ENCODE measurements around the gene ATP9B.

Gene ATP9B

DNA sequence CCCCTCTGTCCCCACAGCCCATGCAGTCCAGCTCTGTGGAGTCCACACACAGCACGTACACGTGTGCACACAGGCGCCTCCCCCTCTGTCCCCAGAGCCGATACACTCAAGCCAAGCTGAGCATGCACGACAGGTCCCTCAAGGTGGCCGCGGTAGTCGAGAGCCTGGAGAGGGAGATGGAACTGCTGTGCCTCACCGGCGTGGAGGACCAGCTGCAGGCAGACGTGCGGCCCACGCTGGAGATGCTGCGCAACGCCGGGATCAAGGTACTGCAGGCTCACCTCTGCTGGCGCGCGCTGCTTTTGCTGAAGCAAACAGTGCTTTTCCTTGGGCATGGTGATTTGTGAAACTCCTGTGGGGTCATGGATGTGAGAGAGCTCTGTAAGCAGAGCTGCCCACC lies 268.0 kb downstream of the ATP9B start:
- no peak for DNase-seq

- DNase-seq, result no peak
Observed at GRCh38 chr18:79337620-79338019, 268.4 kb downstream of the ATP9B start.

DNA sequence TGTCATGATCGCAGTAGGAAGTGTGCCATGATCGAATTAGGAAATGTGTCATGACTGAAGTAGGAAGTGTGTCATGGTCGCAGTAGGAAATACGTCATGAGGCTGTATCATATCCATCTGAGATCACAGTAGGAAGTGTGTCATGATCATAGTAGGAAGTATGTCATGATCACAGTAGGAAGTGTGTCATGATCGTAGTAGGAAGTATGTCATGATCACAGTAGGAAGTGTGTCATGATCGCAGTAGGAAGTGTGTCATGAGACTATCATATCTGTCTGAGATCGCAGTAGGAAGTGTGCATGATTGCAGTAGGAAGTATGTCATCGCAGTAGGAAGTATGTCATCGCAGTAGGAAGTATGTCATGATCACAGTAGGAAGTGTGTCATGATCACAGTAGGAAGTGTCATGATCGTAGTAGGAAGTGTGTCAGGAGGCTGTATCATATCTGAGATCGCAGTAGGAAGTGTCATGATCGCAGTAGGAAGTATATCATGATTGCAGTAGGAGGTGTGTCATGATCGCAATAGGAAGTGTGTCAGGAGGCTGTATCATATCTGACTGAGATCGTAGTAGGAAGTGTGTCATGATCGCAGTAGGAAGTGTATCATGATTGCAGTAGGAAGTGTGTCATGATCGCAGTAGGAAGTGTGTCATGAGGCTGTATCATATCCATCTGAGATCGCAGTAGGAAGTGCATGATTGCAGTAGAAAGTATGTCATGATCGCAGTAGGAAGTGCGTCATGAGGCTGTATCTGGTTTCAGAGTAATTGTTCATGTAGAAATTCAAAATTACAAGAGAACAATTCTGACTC lies 270.1 kb downstream of the ATP9B start:
- DNase-seq, result no peak

- DNase-seq, result no peak
Observed at GRCh38 chr18:79343567-79344207, 274.5 kb downstream of the ATP9B start.

- DNase-seq, result no peak
Observed at GRCh38 chr18:79344208-79344581, 275.0 kb downstream of the ATP9B start.

DNA sequence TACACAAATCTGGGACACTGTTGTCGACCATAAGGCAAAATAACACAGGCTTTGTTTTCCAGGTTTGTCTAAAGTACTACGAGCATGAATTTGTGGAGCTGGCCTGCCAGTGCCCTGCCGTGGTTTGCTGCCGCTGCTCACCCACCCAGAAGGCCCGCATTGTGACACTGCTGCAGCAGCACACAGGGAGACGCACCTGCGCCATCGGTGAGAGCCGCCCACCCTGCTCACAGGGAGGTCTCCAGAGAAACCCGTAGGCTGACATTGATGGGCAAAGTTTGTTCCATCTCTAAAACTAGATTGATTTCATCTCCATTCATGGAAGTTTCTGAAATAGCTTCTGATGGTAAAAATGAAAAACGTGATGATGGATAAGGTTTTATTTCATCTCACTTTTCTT lies 276.2 kb downstream of the ATP9B start:
- DNase-seq, result no peak

GRCh38 chr18:79345981-79346380 lies 276.8 kb downstream of the ATP9B start:
- no peak for DNase-seq

GRCh38 chr18:79348066-79348465 lies 278.9 kb downstream of the ATP9B start:
- no peak for DNase-seq

GRCh38 chr18:79352432-79352831 lies 283.2 kb downstream of the ATP9B start:
- DNase-seq, result no peak

GRCh38 chr18:79353267-79353666 lies 284.1 kb downstream of the ATP9B start:
- no peak for DNase-seq

GRCh38 chr18:79354350-79354749 lies 285.2 kb downstream of the ATP9B start:
- no peak for DNase-seq

DNA sequence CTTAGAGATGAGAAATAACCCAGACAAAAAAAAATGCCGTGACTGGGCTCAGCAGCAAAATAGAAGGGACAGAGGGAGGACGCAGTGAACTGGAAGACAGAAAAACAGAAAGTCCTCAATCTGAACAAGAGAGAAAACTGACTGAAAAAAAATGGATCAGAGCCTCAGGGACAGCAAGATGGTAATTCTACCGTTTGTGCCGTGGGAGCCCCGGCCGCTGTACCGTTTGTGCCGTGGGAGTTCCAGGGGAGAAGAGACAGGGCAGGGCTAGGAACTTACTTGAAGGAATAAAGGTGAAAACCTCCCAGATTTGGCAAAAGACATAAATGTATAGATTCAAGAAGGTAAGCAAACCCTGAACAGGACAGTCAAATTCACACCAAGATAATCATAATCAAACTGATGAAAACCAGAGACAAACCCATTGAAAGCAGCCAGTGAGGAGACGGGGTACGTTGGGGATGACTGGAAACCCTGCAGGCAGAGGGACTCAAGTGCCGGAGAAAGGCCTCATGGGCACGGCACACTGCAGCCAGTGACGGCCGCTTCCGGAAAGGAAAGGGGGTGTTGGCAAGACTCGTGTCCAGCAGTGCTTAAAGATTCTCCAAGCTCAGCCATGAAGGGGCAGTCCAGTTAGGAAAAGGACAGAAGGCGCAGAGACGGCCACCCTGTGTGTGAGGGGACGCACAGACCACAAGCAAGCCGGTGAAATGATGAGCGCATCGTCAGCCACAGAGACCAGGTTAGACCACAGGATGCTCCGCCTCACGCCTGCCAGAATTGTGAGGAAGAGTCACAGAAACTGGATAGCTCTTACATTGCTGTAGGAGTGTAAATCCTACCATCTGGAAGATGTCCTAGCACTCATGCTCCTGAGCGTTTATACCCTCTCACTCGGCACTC lies 286.5 kb downstream of the ATP9B start:
- no peak for DNase-seq

DNA sequence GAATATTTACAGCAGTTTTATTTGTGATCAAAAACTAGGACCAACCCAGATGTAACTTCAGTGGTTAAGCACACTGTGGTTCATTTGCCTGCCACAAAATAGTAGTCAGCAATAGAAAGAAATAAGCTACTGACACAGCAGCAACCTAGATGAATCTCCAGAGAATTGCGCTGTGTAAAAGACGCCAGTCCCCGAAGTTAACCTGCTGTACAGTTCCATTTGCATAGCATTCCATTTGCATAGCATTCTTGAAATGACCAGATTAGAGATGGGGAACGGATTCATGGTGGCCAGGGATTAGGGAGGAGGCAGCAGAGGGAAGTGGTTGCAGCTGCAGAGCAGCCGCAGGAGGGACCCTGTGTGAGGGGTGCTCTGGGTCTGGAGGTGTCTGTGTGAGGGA lies 287.2 kb downstream of the ATP9B start:
- no peak for DNase-seq

GRCh38 chr18:79360933-79361332 lies 291.7 kb downstream of the ATP9B start:
- no peak for DNase-seq

- no peak for DNase-seq
Observed at GRCh38 chr18:79361766-79362522, 292.8 kb downstream of the ATP9B start.

GRCh38 chr18:79365701-79366100 lies 296.5 kb downstream of the ATP9B start:
- no peak for DNase-seq

DNA sequence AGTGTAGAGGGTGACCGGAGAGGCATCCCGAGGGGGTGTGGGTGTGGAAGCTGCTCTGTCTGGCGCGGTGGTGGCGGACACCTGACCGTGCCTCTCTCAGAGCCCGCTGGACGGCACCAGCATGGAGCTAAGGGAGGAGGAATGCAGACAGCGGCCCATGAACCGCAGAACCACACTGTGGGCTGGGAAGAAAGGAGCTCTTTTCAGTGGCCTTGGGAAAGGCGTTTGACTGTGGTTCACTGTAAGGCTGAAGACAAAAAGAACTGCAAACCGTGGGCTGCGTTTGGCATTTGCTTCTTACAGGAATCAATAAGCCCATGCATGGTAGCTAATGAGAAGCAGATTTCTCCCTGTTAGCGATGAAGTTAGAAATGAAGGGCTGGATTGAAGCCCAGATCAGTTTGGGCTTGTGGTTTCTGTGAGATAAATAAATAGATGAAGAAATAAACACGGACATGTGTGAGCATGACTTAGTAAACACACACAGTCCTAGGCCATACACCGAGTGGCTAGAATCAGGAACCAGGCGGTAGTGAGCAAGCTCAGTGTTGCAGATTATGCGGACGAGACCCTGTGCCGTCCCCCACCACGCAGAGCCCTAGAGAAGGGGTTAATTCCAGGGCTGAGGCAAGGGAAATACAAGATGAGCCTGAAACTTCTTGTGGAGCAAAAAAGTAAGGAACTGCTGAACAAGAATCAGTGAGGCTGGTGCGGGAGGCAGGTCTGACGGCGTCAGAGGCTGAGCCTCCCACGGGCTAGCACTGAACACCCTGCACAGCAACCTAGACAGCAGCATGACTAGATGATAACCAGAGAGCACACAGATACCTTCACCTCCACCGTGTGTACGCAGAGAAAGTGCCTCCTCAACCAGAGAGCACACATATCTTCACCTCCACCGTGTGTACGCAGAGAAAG lies 297.2 kb downstream of the ATP9B start:
- DNase-seq, result no peak

DNA sequence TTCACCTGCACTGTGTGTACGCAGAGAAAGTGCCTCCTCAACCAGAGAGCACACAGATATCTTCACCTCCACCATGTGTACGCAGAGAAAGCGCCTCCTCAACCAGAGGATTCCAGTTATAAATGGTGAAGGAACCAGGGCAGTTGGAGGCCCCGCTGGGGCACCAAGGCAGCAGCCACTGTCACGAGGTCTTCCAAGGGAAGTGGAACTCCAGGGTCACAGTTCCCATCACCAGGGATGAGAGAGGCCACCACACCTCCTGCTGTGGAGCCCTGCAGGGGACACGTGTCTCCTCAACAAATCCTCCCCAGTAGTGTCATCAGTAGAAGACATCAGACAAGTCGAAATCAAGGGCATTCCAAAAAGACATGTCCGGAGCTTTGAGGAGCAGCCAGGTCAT lies 298.3 kb downstream of the ATP9B start:
- no peak for DNase-seq

DNA sequence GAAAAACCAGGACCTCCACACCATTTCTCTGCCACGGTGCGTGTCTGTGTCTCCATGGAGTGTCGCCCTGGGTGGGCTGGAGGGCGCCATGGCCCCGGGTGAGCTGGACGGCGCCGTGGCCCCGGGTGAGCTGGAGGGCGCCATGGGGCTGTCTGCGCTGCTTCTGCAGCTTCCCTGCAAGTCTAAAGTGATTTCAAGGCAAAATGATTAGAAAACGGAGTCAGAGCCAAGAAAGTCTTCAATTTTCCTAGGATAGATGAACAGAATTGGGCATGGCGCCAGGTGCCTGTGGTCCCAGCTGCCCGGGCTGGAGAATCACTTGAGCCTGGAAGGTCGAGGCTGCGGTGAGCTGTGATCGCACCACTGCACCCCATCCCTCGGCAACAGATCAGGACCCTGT lies 298.8 kb downstream of the ATP9B start:
- no peak for DNase-seq

DNA sequence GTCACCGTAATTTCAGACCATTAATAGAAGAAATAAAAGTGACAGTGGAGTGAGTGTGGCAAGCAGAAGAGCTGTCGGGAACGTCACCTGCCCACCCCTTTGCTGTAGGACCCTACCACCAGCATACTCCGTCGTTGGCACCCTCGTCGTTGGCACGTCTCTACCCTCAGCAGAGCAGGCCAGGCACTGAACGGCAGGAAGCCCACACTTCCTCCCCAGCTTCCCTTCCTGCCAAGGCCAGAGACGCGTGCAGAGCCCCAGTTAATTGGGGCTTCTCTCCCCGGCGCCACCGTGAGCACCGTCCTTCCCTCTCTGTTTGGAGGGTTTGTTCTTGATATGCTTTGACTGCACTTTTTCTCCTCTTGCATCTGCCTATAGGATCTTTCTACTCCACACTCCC lies 299.5 kb downstream of the ATP9B start:
- DNase-seq, result no peak

GRCh38 chr18:79371561-79372121 lies 302.4 kb downstream of the ATP9B start:
- DNase-seq, result no peak
